ENCODE data around the gene ATP5PD. TPM values are rescaled to one million over a fixed set of nuclear protein-coding genes. Genes with fewer than 3 reads are reported as not detected.

Gene ATP5PD
- total and polyA plus RNA-seq, 2 of the 13 experiments (the other 11 are each of a cell fraction or from before 2014, with no cell fraction given), result 158 to 428 TPM

DNA sequence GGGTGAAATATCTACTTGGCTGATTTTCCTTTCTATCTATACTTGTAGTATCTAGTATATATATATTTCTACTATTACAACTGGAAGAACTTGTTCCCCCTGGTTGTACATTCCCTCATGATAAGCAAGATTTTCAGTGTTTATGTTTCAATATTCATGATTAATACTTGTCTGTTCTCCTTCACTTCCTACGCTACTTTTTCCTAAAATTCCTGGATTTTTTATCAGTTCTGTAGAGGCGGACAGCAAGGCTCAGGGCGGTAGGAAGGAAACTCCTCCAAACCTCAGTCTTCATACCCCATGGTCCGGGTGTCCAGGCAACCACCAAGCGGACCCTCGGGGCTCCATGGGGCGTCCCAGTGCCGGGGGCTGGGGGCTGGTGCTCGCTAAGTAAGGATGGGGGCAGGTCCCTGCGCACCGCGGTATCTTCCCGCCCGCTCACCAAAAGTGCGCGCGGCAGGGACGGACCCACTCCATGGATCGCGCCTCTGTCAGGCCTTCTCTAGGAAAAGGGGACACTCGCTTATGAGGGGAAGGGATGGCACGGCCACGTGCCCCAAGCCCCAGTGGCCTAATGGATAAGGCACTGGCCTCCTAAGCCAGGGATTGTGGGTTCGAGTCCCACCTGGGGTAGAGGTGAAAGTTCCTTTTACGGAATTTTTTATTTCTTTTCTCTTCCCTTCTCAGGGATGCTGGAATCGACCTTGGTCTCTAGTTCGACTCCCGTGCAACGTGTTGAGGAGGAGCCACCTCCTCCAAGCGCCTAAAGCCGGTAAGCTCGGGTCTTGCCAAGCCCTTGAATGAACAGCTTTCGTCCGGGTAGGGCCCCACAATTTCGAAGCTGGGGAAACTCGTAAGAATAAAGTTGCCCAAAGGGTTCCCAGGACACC is 13.2 kb downstream of the ATP5PD start (continued):
- TF ChIP-seq, protein P1, sequence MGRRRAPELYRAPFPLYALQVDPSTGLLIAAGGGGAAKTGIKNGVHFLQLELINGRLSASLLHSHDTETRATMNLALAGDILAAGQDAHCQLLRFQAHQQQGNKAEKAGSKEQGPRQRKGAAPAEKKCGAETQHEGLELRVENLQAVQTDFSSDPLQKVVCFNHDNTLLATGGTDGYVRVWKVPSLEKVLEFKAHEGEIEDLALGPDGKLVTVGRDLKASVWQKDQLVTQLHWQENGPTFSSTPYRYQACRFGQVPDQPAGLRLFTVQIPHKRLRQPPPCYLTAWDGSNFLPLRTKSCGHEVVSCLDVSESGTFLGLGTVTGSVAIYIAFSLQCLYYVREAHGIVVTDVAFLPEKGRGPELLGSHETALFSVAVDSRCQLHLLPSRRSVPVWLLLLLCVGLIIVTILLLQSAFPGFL (CRISPR knock-in tag; IDR thresholded peaks at IDR 0.05), result no peak
- TF ChIP-seq, protein P2, sequence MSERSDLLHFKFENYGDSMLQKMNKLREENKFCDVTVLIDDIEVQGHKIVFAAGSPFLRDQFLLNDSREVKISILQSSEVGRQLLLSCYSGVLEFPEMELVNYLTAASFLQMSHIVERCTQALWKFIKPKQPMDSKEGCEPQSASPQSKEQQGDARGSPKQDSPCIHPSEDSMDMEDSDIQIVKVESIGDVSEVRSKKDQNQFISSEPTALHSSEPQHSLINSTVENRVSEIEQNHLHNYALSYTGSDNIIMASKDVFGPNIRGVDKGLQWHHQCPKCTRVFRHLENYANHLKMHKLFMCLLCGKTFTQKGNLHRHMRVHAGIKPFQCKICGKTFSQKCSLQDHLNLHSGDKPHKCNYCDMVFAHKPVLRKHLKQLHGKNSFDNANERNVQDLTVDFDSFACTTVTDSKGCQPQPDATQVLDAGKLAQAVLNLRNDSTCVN (CRISPR knock-in tag; IDR thresholded peaks at IDR 0.05; ENCODE audit: borderline replicate concordance), result peak; percentile 80; the same call in 1 of the 2 replicates
- TF ChIP-seq FOXA1 (IDR thresholded peaks at IDR 0.05) (no peak), FOXA1 (CRISPR knock-in tag; IDR thresholded peaks at IDR 0.05) (peak; percentile 43; the same call in 1 of the 2 replicates), ZSCAN20 (CRISPR knock-in tag; IDR thresholded peaks at IDR 0.05; ENCODE audit: borderline replicate concordance) (peak; percentile 63; the same call in 1 of the 2 replicates), ZNF616 (CRISPR knock-in tag; IDR thresholded peaks at IDR 0.05; ENCODE audit: low read depth) (peak; percentile 95; the same call in 1 of the 2 replicates), ISL2 (CRISPR knock-in tag; IDR thresholded peaks at IDR 0.05) (peak; percentile 63), ZNF331 (CRISPR knock-in tag; IDR thresholded peaks at IDR 0.05) (peak; percentile 97), ZNF768 (CRISPR knock-in tag; IDR thresholded peaks at IDR 0.05) (peak; percentile 57; the same call in 1 of the 2 replicates), ZKSCAN1 (IDR thresholded peaks at IDR 0.05; ENCODE audit: low read length) (peak; percentile 68), ZFP36L2 (CRISPR knock-in tag; IDR thresholded peaks at IDR 0.05) (no peak), NCOR1 (IDR thresholded peaks at IDR 0.05; ENCODE audit: borderline replicate concordance, low read length) (peak; percentile 80), HES4 (CRISPR knock-in tag; IDR thresholded peaks at IDR 0.05; ENCODE audit: borderline replicate concordance) (no peak; the same call in 1 of the 2 replicates)
- TF ChIP-seq, protein P3, sequence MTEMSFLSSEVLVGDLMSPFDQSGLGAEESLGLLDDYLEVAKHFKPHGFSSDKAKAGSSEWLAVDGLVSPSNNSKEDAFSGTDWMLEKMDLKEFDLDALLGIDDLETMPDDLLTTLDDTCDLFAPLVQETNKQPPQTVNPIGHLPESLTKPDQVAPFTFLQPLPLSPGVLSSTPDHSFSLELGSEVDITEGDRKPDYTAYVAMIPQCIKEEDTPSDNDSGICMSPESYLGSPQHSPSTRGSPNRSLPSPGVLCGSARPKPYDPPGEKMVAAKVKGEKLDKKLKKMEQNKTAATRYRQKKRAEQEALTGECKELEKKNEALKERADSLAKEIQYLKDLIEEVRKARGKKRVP (CRISPR knock-in tag; IDR thresholded peaks at IDR 0.05), result 0 out of 4 replicates have a peak, but pooled peaks of 1 of the 2 experiments have one; percentile 18
- TF ChIP-seq, protein P4, sequence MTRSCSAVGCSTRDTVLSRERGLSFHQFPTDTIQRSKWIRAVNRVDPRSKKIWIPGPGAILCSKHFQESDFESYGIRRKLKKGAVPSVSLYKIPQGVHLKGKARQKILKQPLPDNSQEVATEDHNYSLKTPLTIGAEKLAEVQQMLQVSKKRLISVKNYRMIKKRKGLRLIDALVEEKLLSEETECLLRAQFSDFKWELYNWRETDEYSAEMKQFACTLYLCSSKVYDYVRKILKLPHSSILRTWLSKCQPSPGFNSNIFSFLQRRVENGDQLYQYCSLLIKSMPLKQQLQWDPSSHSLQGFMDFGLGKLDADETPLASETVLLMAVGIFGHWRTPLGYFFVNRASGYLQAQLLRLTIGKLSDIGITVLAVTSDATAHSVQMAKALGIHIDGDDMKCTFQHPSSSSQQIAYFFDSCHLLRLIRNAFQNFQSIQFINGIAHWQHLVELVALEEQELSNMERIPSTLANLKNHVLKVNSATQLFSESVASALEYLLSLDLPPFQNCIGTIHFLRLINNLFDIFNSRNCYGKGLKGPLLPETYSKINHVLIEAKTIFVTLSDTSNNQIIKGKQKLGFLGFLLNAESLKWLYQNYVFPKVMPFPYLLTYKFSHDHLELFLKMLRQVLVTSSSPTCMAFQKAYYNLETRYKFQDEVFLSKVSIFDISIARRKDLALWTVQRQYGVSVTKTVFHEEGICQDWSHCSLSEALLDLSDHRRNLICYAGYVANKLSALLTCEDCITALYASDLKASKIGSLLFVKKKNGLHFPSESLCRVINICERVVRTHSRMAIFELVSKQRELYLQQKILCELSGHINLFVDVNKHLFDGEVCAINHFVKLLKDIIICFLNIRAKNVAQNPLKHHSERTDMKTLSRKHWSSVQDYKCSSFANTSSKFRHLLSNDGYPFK (CRISPR knock-in tag; IDR thresholded peaks at IDR 0.05; ENCODE audit: borderline replicate concordance), result peak; percentile 80; the same call in 1 of the 2 replicates
- TF ChIP-seq, protein P5, sequence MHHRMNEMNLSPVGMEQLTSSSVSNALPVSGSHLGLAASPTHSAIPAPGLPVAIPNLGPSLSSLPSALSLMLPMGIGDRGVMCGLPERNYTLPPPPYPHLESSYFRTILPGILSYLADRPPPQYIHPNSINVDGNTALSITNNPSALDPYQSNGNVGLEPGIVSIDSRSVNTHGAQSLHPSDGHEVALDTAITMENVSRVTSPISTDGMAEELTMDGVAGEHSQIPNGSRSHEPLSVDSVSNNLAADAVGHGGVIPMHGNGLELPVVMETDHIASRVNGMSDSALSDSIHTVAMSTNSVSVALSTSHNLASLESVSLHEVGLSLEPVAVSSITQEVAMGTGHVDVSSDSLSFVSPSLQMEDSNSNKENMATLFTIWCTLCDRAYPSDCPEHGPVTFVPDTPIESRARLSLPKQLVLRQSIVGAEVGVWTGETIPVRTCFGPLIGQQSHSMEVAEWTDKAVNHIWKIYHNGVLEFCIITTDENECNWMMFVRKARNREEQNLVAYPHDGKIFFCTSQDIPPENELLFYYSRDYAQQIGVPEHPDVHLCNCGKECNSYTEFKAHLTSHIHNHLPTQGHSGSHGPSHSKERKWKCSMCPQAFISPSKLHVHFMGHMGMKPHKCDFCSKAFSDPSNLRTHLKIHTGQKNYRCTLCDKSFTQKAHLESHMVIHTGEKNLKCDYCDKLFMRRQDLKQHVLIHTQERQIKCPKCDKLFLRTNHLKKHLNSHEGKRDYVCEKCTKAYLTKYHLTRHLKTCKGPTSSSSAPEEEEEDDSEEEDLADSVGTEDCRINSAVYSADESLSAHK (CRISPR knock-in tag; IDR thresholded peaks at IDR 0.05; ENCODE audit: borderline replicate concordance), result no peak
